ENCODE results near the gene CFAP221.

- TF ChIP-seq CTCF (IDR thresholded peaks at IDR 0.05): no peak
- no peak for TF ChIP-seq POLR2A (IDR thresholded peaks at IDR 0.05)
Measured at GRCh38 chr2:119668546-119668945, 124.3 kb downstream of the CFAP221 start.

Data from uterus (tissue), 2 donors.